ENCODE results near the gene LPAR6. TPM values are rescaled to one million over a fixed set of nuclear protein-coding genes. Genes with fewer than 3 reads are reported as not detected.

LPAR6 gene
- total and polyA plus RNA-seq, 2 donors from 2014 or later, result 29.3 to 45.1 TPM

- no peak overlapping the region for H3K9ac ChIP-seq (ENCODE audit: low read length in 3 of 3)
- H3K27me3 ChIP-seq (ENCODE audit: control insufficient read depth, insufficient read depth, low read length), result no peaks in the 10 kb centered on the region
- no peaks in the 10 kb centered on the region for H3K36me3 ChIP-seq (ENCODE audit: control insufficient read depth in 2 of 3, insufficient read depth in 3 of 3, low read length in 3 of 3)
- no peak for DNase-seq
- peak overlapping the region in 1 of 2 donors; percentile 8 for H3K27ac ChIP-seq (ENCODE audit: low read depth in 2 of 2, low read length in 2 of 2)
- TF ChIP-seq CTCF (IDR thresholded peaks at IDR 0.05; ENCODE audit: borderline replicate concordance, extremely low read depth, insufficient read depth), result no peak
- intact Hi-C loops (cut with DNase I), result no loop called here
- FAIRE-seq, result no peak
- peaks cover 6 to 27% (median 16%) of the 10 kb centered on the region in 3 donors for H3K4me1 ChIP-seq (ENCODE audit: control insufficient read depth in 2 of 3, insufficient read depth in 2 of 3, low read depth in 1 of 3, low read length in 3 of 3)
- H3K4me3 ChIP-seq (ENCODE audit: low read length in 3 of 3), result no peak overlapping the region
- H3K9me3 ChIP-seq (ENCODE audit: control insufficient read depth in 2 of 3, insufficient read depth in 1 of 3, low read length in 3 of 3), result no peaks in the 10 kb centered on the region
These were observed 11.4 kb downstream of the LPAR6 start for GRCh38 chr13:48401480-48401879.

- peak in 1 of 5 donors; percentile 68 for DNase-seq
- FAIRE-seq, result peak; percentile 57
- Histone ChIP-seq H3K9ac (ENCODE audit: low read length in 3 of 3) (no peak overlapping the region), H3K36me3 (ENCODE audit: control insufficient read depth in 2 of 3, insufficient read depth in 3 of 3, low read length in 3 of 3) (no peaks in the 10 kb centered on the region), H3K27me3 (ENCODE audit: control insufficient read depth, insufficient read depth, low read length) (no peaks in the 10 kb centered on the region), H3K27ac (ENCODE audit: low read depth in 2 of 2, low read length in 2 of 2) (peak overlapping the region; percentile 0 to 41), H3K4me1 (ENCODE audit: control insufficient read depth in 2 of 3, insufficient read depth in 2 of 3, low read depth in 1 of 3, low read length in 3 of 3) (peaks cover 6 to 27% (median 14%) of the 10 kb centered on the region in 3 donors), H3K4me3 (ENCODE audit: low read length in 3 of 3) (no peak overlapping the region), H3K9me3 (ENCODE audit: control insufficient read depth in 2 of 3, insufficient read depth in 1 of 3, low read length in 3 of 3) (no peaks in the 10 kb centered on the region)
- intact Hi-C loops (cut with DNase I), result no loop called here
- TF ChIP-seq CTCF (IDR thresholded peaks at IDR 0.05; ENCODE audit: borderline replicate concordance, extremely low read depth, insufficient read depth), result no peak
These were observed 12.0 kb downstream of the LPAR6 start for GRCh38 chr13:48400850-48401291.

GRCh38 chr13:48400090-48400694, 12.7 kb downstream of the LPAR6 start:
- Histone ChIP-seq H3K27ac (ENCODE audit: low read depth in 2 of 2, low read length in 2 of 2) (peak overlapping the region in 1 of 2 donors; percentile 41), H3K36me3 (ENCODE audit: control insufficient read depth in 2 of 3, insufficient read depth in 3 of 3, low read length in 3 of 3) (no peaks in the 10 kb centered on the region), H3K4me1 (ENCODE audit: control insufficient read depth in 2 of 3, insufficient read depth in 2 of 3, low read depth in 1 of 3, low read length in 3 of 3) (peaks cover 6 to 25% (median 14%) of the 10 kb centered on the region in 3 donors), H3K27me3 (ENCODE audit: control insufficient read depth, insufficient read depth, low read length) (no peaks in the 10 kb centered on the region), H3K9ac (ENCODE audit: low read length in 3 of 3) (no peak overlapping the region), H3K9me3 (ENCODE audit: control insufficient read depth in 2 of 3, insufficient read depth in 1 of 3, low read length in 3 of 3) (no peaks in the 10 kb centered on the region), H3K4me3 (ENCODE audit: low read length in 3 of 3) (no peak overlapping the region)
- intact Hi-C loops (cut with DNase I), result no loop called here
- no peak for FAIRE-seq
- DNase-seq, result no peak
- no peak for TF ChIP-seq CTCF (IDR thresholded peaks at IDR 0.05; ENCODE audit: borderline replicate concordance, extremely low read depth, insufficient read depth)

All from kidney (tissue), 14 donors.